Raji (cell line): Measurements from ENCODE around the gene PROK1.

ENCODE experiments used
- POLR2A ChIP-seq: IDR thresholded peaks from 2 replicates; pipeline ENCODE4 v1.6.1; 2011; ENCODE audit warnings: low read depth, low read length, control low read depth; ENCODE audit not compliant: insufficient read depth

The PROK1 gene

GRCh38 chr1:110426854-110427253 lies 24.1 kb upstream of the PROK1 start:
- no peak for TF ChIP-seq POLR2A

DNA sequence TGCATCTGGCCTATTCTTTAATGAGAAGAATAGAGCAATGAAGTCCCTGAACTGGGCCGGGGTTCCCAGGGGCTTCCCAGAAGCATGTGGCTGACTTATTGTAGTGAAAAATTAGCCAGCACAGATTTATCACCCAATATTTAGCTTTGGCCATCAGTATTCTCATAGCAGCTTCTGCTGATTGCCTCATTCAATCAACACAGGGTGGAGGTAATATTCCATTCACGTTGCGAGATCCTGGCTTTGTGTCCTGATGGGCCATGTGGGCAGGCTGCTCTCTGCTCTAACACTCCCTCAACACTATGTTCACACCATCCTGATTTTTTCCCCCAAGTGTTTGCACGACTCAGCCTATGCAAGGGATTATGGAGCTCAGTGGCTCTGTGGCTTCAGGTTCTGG lies 22.0 kb upstream of the PROK1 start:
- TF ChIP-seq POLR2A: no peak

DNA sequence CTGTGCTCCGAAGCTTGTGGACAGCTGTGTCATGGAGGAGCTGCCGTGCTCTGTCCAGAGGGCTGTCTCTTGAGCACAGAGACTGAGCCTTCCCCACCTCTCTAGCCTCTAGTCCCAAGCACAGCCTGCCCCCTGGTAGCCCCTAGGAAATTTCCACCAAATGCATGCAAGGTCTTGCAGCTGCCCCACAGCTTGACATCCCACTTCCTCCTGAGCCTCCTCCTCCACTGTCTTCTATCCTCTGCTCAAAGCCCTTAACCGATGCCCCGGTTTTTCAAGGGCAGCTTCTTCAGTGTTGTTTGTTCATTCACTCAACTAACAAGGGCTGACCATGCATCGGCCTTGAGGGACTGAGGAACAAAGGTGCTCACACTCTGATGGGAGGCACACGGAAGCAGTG lies 20.6 kb upstream of the PROK1 start:
- no peak for TF ChIP-seq POLR2A

GRCh38 chr1:110430901-110431300 lies 20.0 kb upstream of the PROK1 start:
- TF ChIP-seq POLR2A: no peak

- no peak for TF ChIP-seq POLR2A
Observed at GRCh38 chr1:110433213-110433612, 17.7 kb upstream of the PROK1 start.

DNA sequence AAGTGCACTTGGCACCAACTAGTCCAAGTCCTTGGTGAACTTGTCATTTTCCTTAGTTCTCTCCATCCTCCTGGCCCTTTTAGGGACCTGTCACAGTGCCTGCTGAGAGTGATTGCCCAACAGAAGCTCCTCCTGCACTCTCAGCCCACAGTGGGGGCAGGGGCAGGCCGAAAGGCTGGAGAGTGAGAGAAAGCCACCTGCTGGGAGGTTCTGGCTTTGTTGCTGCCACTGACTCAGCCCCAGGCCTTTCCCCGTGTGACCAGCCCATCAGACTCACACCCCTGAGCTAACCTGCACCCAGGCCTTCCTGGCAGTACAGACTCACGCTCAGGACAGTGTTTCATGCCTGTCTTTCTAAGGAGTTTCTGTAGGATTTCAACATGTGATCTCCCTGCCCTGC lies 17.1 kb upstream of the PROK1 start:
- no peak for TF ChIP-seq POLR2A

- TF ChIP-seq POLR2A: no peak
Observed at GRCh38 chr1:110434946-110435345, 16.0 kb upstream of the PROK1 start.

DNA sequence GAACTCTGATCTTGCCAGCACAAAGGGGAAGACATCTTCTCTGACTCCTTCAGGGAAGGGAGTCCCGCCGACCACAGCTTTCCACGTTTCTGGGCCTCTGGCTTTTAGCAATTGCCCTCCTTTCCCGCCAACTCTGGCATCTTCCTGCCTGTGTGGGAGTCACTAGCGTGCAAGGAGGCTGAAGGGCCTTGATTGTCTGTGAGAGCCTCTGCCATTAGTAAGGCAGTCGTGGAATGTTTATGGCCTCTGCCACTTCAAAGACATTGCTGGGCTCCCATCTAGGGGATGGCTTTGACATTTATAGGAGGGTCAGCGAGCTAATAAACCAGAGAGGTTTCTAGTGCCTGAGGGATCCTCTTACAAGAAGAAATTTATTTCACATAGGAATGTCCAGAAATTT lies 14.3 kb upstream of the PROK1 start:
- no peak for TF ChIP-seq POLR2A

GRCh38 chr1:110438893-110439292 lies 12.1 kb upstream of the PROK1 start:
- no peak for TF ChIP-seq POLR2A

DNA sequence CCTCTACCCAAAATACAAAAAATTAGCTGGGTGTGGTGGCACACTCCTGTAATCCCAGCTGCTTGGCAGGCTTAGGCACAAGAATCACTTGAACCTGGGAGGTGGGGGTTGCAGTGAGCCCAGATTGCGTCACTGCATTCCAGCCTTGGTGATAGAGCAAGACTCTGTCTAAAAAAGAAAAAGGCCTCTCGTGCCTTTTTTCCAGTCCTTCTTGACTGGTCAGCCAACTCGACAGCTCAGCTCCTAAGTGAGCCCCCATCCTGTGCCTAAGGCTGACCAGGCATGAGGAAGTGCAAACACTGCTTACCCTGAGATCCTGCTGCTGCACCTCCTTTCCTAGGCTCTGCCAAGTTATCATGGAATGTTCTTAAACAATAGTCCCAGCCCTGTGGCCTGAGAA lies 10.1 kb upstream of the PROK1 start:
- no peak for TF ChIP-seq POLR2A

DNA sequence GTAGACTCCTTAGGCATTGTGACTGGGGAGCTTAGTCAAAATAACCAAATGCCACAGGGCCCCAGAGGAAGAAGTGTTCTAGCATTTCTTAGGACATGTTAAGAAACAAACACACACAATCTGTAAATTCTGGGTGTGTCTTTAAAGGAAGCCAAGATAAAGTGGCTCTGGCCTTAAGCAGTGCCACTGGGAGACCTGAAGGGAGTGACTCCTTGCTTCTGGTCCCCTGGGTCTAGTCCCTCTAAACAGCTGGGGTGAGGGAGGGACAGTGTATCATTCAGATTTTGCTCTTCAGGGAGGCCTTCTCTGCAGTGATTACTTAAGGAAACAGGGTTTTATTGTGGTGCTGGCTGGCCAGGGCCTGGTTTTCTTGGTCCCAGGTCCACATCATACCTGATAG lies 9.1 kb upstream of the PROK1 start:
- TF ChIP-seq POLR2A: no peak

DNA sequence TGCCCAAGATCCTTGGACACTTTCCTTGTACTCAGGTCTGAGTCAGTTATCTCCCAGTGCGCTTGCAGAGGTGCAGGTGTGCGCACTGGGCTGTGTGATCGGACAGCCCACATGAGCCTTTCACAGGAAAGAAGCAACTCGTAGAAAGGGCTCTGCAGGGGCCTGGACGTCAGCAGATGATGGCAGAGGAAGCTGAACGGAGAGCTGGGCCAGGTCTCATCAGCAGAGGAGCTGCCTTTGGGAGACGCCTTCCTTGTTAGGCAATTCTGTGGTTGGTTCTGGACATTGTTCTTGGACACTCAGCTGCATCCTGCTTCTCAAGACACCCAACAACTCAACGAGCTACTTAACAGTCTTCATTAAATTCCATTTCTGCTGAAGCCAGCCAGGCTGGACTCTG lies 7.5 kb upstream of the PROK1 start:
- no peak for TF ChIP-seq POLR2A

DNA sequence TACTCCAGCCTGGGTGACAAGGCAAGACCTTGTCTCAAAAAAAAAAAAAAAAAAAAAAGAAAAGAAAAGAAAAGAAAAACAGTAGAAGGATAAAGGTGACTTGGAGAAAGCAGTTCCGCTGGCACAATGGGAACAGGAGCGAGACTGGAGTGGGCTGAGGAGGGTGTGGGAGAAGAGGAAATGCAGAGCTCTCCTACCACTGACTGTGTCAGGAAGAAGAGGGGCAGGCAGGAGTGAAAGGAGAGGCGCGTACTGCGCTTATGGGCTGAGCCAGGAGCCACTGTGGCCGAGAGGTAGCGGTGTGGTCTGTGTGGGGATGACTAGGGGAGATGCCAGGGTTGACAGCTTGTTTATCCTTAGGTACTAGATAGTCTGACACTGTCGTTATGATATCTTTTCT lies 6.4 kb upstream of the PROK1 start:
- no peak for TF ChIP-seq POLR2A

- no peak for TF ChIP-seq POLR2A
Observed at GRCh38 chr1:110449661-110450651, 993 bp upstream of the PROK1 start.

DNA sequence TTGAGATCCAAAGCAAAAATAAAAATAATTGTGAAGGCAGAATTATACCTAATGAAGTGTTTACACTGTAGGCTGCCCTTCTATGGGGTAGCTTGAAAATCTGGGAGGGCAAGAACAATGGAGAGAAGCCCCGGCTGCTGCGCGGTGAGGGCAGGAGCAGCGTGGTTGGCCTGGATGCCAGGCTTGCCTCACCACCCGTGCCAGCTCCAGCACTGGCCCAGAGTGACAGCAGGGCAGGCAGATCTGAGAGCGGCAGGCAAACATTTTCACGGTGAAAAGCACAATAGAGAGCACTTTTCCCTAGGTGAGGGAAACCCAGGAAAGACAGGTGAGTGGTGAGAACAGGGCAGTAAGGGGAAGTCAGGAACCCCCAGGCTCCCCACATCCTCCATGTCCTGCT lies 1.4 kb downstream of the PROK1 start:
- TF ChIP-seq POLR2A: no peak

DNA sequence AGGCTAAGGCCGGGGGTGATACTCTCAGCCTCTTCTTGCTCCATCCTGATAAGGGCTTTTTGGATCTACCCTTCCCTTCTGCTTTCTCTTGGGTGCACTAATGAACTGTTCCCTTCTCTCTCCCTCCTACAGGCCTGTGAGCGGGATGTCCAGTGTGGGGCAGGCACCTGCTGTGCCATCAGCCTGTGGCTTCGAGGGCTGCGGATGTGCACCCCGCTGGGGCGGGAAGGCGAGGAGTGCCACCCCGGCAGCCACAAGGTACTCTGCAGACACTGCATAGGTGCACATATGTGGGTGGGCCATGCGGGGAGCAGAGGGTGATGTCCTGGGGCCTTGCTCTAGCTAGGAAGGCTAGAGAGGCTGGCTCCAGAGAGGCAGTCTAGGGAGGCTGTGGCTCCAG lies 2.9 kb downstream of the PROK1 start:
- no peak for TF ChIP-seq POLR2A

DNA sequence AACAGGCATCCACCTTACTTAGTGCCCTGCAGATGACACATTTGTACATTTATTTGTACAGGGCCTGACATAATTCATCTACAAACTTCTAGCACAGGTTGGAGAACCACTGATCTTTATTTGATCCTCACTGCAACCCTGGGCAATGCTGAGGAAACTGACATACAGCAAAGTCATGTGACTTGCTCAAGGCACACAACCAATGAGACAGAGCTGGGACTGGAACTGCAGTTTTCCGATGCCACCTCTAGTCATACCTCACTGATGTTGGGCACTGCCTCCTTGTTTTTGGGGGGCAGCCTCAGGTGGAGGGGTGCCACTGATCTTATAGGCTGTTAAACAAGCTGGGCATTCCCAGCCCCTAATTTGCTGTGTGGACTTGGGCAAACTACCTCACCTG lies 3.4 kb downstream of the PROK1 start:
- TF ChIP-seq POLR2A: no peak

- TF ChIP-seq POLR2A: no peak
Observed at GRCh38 chr1:110455151-110455550, 4.2 kb downstream of the PROK1 start.

DNA sequence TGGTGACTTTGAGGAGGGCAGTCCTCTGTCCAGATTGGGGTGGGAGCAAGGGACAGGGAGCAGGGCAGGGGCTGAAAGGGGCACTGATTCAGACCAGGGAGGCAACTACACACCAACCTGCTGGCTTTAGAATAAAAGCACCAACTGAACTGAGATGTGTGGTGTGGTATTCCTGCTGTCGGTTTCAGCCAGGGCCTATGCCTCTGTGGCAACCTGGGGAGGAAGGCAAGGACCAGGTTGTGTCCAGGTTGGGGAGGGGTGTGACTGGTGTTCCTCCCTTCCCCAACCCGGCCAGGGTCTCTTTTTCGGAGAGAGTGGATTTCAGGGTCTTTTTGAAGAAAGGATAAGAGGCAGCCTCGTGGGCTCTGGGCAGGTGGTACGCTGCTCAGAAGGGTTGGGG lies 6.3 kb downstream of the PROK1 start:
- TF ChIP-seq POLR2A: no peak
